ENCODE data around the gene ZSCAN5C.
"Not testable (repeated sequence)": the region's sequence is repeated elsewhere in the genome, so short reads cannot be mapped to it uniquely, and the experiment has no call there.

The ZSCAN5C gene

GRCh38 chr19:56201973-56202372, at the start of gene ZSCAN5C:
TSS of gene ZSCAN5C (plus strand) at chr19:56202273. CDS start at chr19:56205914, 3,641 bp downstream.
- DNase-seq (ENCODE audit: low read depth in 2 of 2) = no peak

- no peak for DNase-seq (ENCODE audit: low read depth in 2 of 2)
Measured at GRCh38 chr19:56152644-56153043, 49.4 kb upstream of the ZSCAN5C start.

- DNase-seq (ENCODE audit: low read depth in 2 of 2) = no peak
Measured at GRCh38 chr19:56153507-56153906, 48.6 kb upstream of the ZSCAN5C start.

- DNase-seq (ENCODE audit: low read depth in 2 of 2) = no peak
Measured at GRCh38 chr19:56155124-56155687, 46.9 kb upstream of the ZSCAN5C start.

GRCh38 chr19:56156768-56157167, 45.3 kb upstream of the ZSCAN5C start:
- DNase-seq (ENCODE audit: low read depth in 2 of 2) = no peak

GRCh38 chr19:56158170-56158757, 43.8 kb upstream of the ZSCAN5C start:
- DNase-seq (ENCODE audit: low read depth in 2 of 2) = no peak

- DNase-seq (ENCODE audit: low read depth in 2 of 2) = no peak
Measured at GRCh38 chr19:56159009-56159559, 43.0 kb upstream of the ZSCAN5C start.

- DNase-seq (ENCODE audit: low read depth in 2 of 2) = no peak
Measured at GRCh38 chr19:56159622-56160271, 42.3 kb upstream of the ZSCAN5C start.

- DNase-seq (ENCODE audit: low read depth in 2 of 2) = no peak
Measured at GRCh38 chr19:56161534-56161933, 40.5 kb upstream of the ZSCAN5C start.

GRCh38 chr19:56162258-56162657, 39.8 kb upstream of the ZSCAN5C start:
- DNase-seq (ENCODE audit: low read depth in 2 of 2) = no peak

GRCh38 chr19:56163097-56163496, 39.0 kb upstream of the ZSCAN5C start:
- DNase-seq (ENCODE audit: low read depth in 2 of 2) = no peak

- DNase-seq (ENCODE audit: low read depth in 2 of 2) = no peak
Measured at GRCh38 chr19:56167064-56167578, 35.0 kb upstream of the ZSCAN5C start.

- no peak for DNase-seq (ENCODE audit: low read depth in 2 of 2)
Measured at GRCh38 chr19:56170261-56170660, 31.8 kb upstream of the ZSCAN5C start.

- DNase-seq (ENCODE audit: low read depth in 2 of 2) = no peak
Measured at GRCh38 chr19:56174086-56174485, 28.0 kb upstream of the ZSCAN5C start.

- no peak for DNase-seq (ENCODE audit: low read depth in 2 of 2)
Measured at GRCh38 chr19:56174550-56174949, 27.5 kb upstream of the ZSCAN5C start.

- DNase-seq (ENCODE audit: low read depth in 2 of 2) = not testable (repeated sequence)
Measured at GRCh38 chr19:56175861-56176307, 26.2 kb upstream of the ZSCAN5C start, which contains the start of gene GALP. TSS of gene GALP (plus strand) at chr19:56176008. CDS start at chr19:56177109, 1,101 bp downstream.

GRCh38 chr19:56176310-56176709, 25.8 kb upstream of the ZSCAN5C start:
- not testable (repeated sequence) for DNase-seq (ENCODE audit: low read depth in 2 of 2)

- no peak for DNase-seq (ENCODE audit: low read depth in 2 of 2)
Measured at GRCh38 chr19:56176881-56177280, 25.2 kb upstream of the ZSCAN5C start.

- no peak for DNase-seq (ENCODE audit: low read depth in 2 of 2)
Measured at GRCh38 chr19:56177564-56178243, 24.4 kb upstream of the ZSCAN5C start.

- DNase-seq (ENCODE audit: low read depth in 2 of 2) = no peak
Measured at GRCh38 chr19:56189785-56190184, 12.3 kb upstream of the ZSCAN5C start.

GRCh38 chr19:56191115-56191514, 11.0 kb upstream of the ZSCAN5C start:
- DNase-seq (ENCODE audit: low read depth in 2 of 2) = no peak

- no peak for DNase-seq (ENCODE audit: low read depth in 2 of 2)
Measured at GRCh38 chr19:56191711-56192110, 10.4 kb upstream of the ZSCAN5C start.
